Measurements from ENCODE around the gene ARHGAP24.

- TF ChIP-seq POLR2A (IDR thresholded peaks at IDR 0.05) (no peak), CTCF (IDR thresholded peaks at IDR 0.05) (no peak)
Measured at GRCh38 chr4:85534120-85534519, 59.2 kb downstream of the ARHGAP24 start.
